Endothelial cell of umbilical vein (primary cell): Measurements from ENCODE around the gene RARA. TPM values are rescaled to one million over a fixed set of nuclear protein-coding genes. Genes with fewer than 3 reads are reported as not detected.
A peak's percentile ranks its signal among the peaks of the same experiment; 100 is the strongest.

Experiments
- BruUV-seq: library from RNA; stranded (reverse); fragments of 400-500 nt; replicated peaks from 2 replicates; lab custom pipeline; 2021; lab: Mats Ljungman, UMichigan
- CTCF ChIA-PET: fragments of 300-600, 350-600 bp; sonication (Branson Sonifier 250); formaldehyde crosslinking; loops from one replicate; lab custom pipeline; 2021; ENCODE audit warnings: antibody characterized with exemption, inconsistent platforms; lab: Charles Lee
- POLR2A ChIA-PET: fragments of 300-600, 350-600 bp; sonication (Branson Sonifier 250); formaldehyde crosslinking; loops from one replicate; lab custom pipeline; 2021; ENCODE audit warnings: antibody characterized with exemption, inconsistent platforms; lab: Charles Lee
- DNase-seq: peaks from one replicate; pipeline ENCODE4 v3.0.0-alpha.2; 2011; ENCODE audit warnings: low read depth, low spot score
- FAIRE-seq: peaks from 2 replicates; lab custom pipeline; 2011; peaks lifted over from hg19 to GRCh38; lab: Jason Lieb, UNC
- H2AFZ ChIP-seq: 2 replicates; pipeline ENCODE4 v1.6.0; 2012; ENCODE audit warnings: low read depth, low read length, control low read depth, inconsistent platforms
- H3K27ac ChIP-seq: 2 replicates; pipeline ENCODE4 v1.5.1; 2011; ENCODE audit warnings: low read depth, mild to moderate bottlenecking, control low read depth, low read length, moderate library complexity; ENCODE audit not compliant: insufficient read depth
- H3K27me3 ChIP-seq, 2 experiments: 2 replicates each; pipeline versions ENCODE4 v1.6.0 to v1.6.1; 2011; ENCODE audit warnings: low read length in 2 of 2, mixed read lengths in 1 of 2; ENCODE audit not compliant: control insufficient read depth in 2 of 2, insufficient read depth in 2 of 2
- H3K36me3 ChIP-seq, 2 experiments: 2 replicates in 1 of 2; 3 replicates in 1 of 2; pipeline ENCODE4 v1.5.1; 2011; ENCODE audit warnings: low read length in 2 of 2, mild to moderate bottlenecking in 1 of 2, moderate library complexity in 1 of 2; ENCODE audit not compliant: control insufficient read depth in 2 of 2, insufficient read depth in 2 of 2; ENCODE audit errors: extremely low read depth in 1 of 2
- H3K4me1 ChIP-seq: 3 replicates; pipeline ENCODE4 v1.5.1; 2011; ENCODE audit warnings: mild to moderate bottlenecking, low read length; ENCODE audit not compliant: control insufficient read depth, insufficient read depth; ENCODE audit errors: extremely low read depth
- H3K4me2 ChIP-seq: 2 replicates; pipeline ENCODE4 v1.6.1; 2011; ENCODE audit warnings: low read length, control low read depth, mixed read lengths; ENCODE audit not compliant: insufficient read depth
- H3K4me3 ChIP-seq, 3 experiments: fragments of 200-600 bp in 1 of 3; sonication (generic), shearing (Covaris generic) in 1 of 3; replicated peaks in 1 of 3; 2 replicates each; pipeline ENCODE4 v1.5.1; 2011 to 2016; ENCODE audit warnings: control low read depth in 3 of 3, low read length in 3 of 3, mild to moderate bottlenecking in 2 of 3, inconsistent platforms in 1 of 3, low read depth in 1 of 3, moderate library complexity in 1 of 3; ENCODE audit not compliant: insufficient read depth in 1 of 3
- H3K79me2 ChIP-seq: 2 replicates; pipeline ENCODE4 v1.6.0; 2012; ENCODE audit warnings: low read length, inconsistent platforms; ENCODE audit not compliant: control insufficient read depth, insufficient read depth
- H3K9ac ChIP-seq: replicated peaks from 2 replicates; pipeline ENCODE3; 2011; ENCODE audit warnings: low read length, control low read depth; ENCODE audit not compliant: insufficient read depth; ENCODE audit errors: extremely low read depth
- H3K9me1 ChIP-seq: replicated peaks from 3 replicates; pipeline ENCODE4 v1.6.0; 2011; ENCODE audit warnings: mild to moderate bottlenecking, low read length; ENCODE audit not compliant: control insufficient read depth, insufficient read depth; ENCODE audit errors: extremely low read depth
- H3K9me3 ChIP-seq: replicated peaks from 2 replicates; pipeline ENCODE4 v1.5.1; 2012; ENCODE audit warnings: low read length, inconsistent platforms; ENCODE audit not compliant: control insufficient read depth, insufficient read depth
- H4K20me1 ChIP-seq: replicated peaks from 2 replicates; pipeline ENCODE3; 2011; ENCODE audit warnings: mild to moderate bottlenecking, low read length; ENCODE audit not compliant: control insufficient read depth, insufficient read depth; ENCODE audit errors: extremely low read depth
- CTCF ChIP-seq, 2 donors: IDR thresholded peaks; 1 replicate in 1 of 2; 2 replicates in 1 of 2; pipeline ENCODE4 v1.5.1; 2011; ENCODE audit warnings: low read length in 2 of 2, mild to moderate bottlenecking in 2 of 2, moderate library complexity in 2 of 2, control low read depth in 1 of 2, inconsistent platforms in 1 of 2, low read depth in 1 of 2; ENCODE audit not compliant: insufficient read depth in 1 of 2; ENCODE audit errors: extremely low read depth in 1 of 2
- JUN ChIP-seq: IDR thresholded peaks from 2 replicates; pipeline ENCODE4 v1.6.1; 2011; ENCODE audit warnings: borderline replicate concordance, low read depth; ENCODE audit not compliant: insufficient read length, insufficient read depth
- POLR2AphosphoS5 ChIP-seq: IDR thresholded peaks from 2 replicates; pipeline ENCODE4 v1.6.1; 2012; ENCODE audit warnings: low read depth, mild to moderate bottlenecking, control low read depth, low read length, moderate library complexity; ENCODE audit not compliant: insufficient read depth
- dilution Hi-C: fragments of 300-500 bp; cut with MboI; formaldehyde crosslinking; loops from one replicate; pipeline ENCODE4 v1.15.0; 2019; ENCODE audit warnings: low sequenced_read_pairs; ENCODE audit not compliant: extremely low pct_ligation_motif_present
- intact Hi-C: fragments of 100-400 bp; cut with micrococcal nuclease; formaldehyde crosslinking; loops from one replicate; pipeline ENCODE4 v1.10.0; 2022
- polyA plus RNA-seq, 4 experiments: library from polyadenylated mRNA; depleted of rRNA in 3 of 4; stranded (reverse) in 3 of 4; unstranded in 1 of 4; fragments of >200 nt; gene quantifications; 2 replicates each; pipeline versions ENCODE4 v1.2.1 to v1.2.3, GENCODE V29; 2011 to 2012; ENCODE audit warnings: missing spikeins in 1 of 4
- total RNA-seq: library from RNA; stranded (reverse); gene quantifications from 2 replicates; pipeline ENCODE4 v1.2.3, GENCODE V29; 2021

The RARA gene
- total and polyA plus RNA-seq, 2 donors (not counting 3 experiments of a cell fraction or from before 2014, with no cell fraction given), result 11.9 to 37.8 TPM

GRCh38 chr17:40319651-40320540 is 10.9 kb downstream of the RARA start:
- dilution Hi-C loops (no loop called here), intact Hi-C loops (no loop called here)
- Histone ChIP-seq H3K79me2 (peaks cover 53% of the 10 kb centered on the region), H3K27ac (peak overlapping the region; percentile 37), H4K20me1 (no peaks in the 10 kb centered on the region), H3K9me1 (no peaks in the 10 kb centered on the region), H3K9ac (no peak overlapping the region), H3K4me1 (peaks cover 83% of the 10 kb centered on the region), H3K4me3 (no peak overlapping the region), H3K36me3 (no peaks in the 10 kb centered on the region), H2AFZ (no peak overlapping the region), H3K4me2 (peak overlapping the region; percentile 88), H3K27me3 (no peaks in the 10 kb centered on the region), H3K9me3 (no peaks in the 10 kb centered on the region)
- CTCF ChIA-PET, result interaction anchor here (0.6 to 6.9 kb wide), 11 partner anchors 8 to 107 kb away, joined by 3 to 109 read pairs (median 6); no protein-coding TSS in a partner anchor
- no peak for TF ChIP-seq POLR2AphosphoS5
- TF ChIP-seq JUN, result no peak
- no peak for TF ChIP-seq CTCF (IDR thresholded peaks at IDR 0.05; ENCODE audit: extremely low read depth in 1 of 2, insufficient read depth in 1 of 2, low read depth in 1 of 2, low read length in 2 of 2)
- BruUV-seq, result no TSS peak
- POLR2A ChIA-PET, result interaction anchor here (0.7 to 1.0 kb wide), 2 partner anchors 25 to 36 kb away, joined by 3 read pairs; no protein-coding TSS in a partner anchor
- FAIRE-seq, result peak; percentile 40
- no peak for DNase-seq
